Epidermal melanocyte (primary cell): Measurements from ENCODE around the gene MPRIP.
A peak's percentile ranks its signal among the peaks of the same experiment; 100 is the strongest.
"Not testable (repeated sequence)": the region's sequence is repeated elsewhere in the genome, so short reads cannot be mapped to it uniquely, and the experiment has no call there.

Source experiments
- DNase-seq: peaks from one replicate; pipeline ENCODE4 v3.0.0; 2011; ENCODE audit warnings: low spot score; ENCODE audit not compliant: insufficient read length

Gene MPRIP

GRCh38 chr17:17013828-17014747, 28.2 kb upstream of the MPRIP start:
- not testable (repeated sequence) for DNase-seq

GRCh38 chr17:17014748-17015124, 27.5 kb upstream of the MPRIP start:
- not testable (repeated sequence) for DNase-seq

- DNase-seq, result no peak
Measured at GRCh38 chr17:17015230-17015629, 27.0 kb upstream of the MPRIP start.

- DNase-seq, result not testable (repeated sequence)
Measured at GRCh38 chr17:17016199-17017197, 25.8 kb upstream of the MPRIP start.

- DNase-seq, result no peak
Measured at GRCh38 chr17:17017343-17018014, 24.8 kb upstream of the MPRIP start.

- no peak for DNase-seq
Measured at GRCh38 chr17:17018021-17018441, 24.2 kb upstream of the MPRIP start.

- DNase-seq, result no peak
Measured at GRCh38 chr17:17018612-17019429, 23.4 kb upstream of the MPRIP start.

- no peak for DNase-seq
Measured at GRCh38 chr17:17019430-17019762, 22.9 kb upstream of the MPRIP start.

- no peak for DNase-seq
Measured at GRCh38 chr17:17019891-17020456, 22.3 kb upstream of the MPRIP start.

GRCh38 chr17:17020821-17021193, 21.4 kb upstream of the MPRIP start:
- no peak for DNase-seq

- DNase-seq, result no peak
Measured at GRCh38 chr17:17021194-17021863, 20.9 kb upstream of the MPRIP start.

- DNase-seq, result no peak
Measured at GRCh38 chr17:17022011-17022410, 20.2 kb upstream of the MPRIP start.

- DNase-seq, result no peak
Measured at GRCh38 chr17:17022456-17022855, 19.8 kb upstream of the MPRIP start.

GRCh38 chr17:17024778-17025300, 17.4 kb upstream of the MPRIP start:
- no peak for DNase-seq

GRCh38 chr17:17025621-17026020, 16.6 kb upstream of the MPRIP start:
- no peak for DNase-seq

- DNase-seq, result no peak
Measured at GRCh38 chr17:17026163-17026562, 16.1 kb upstream of the MPRIP start.

- DNase-seq, result no peak
Measured at GRCh38 chr17:17027442-17028058, 14.7 kb upstream of the MPRIP start.

- peak; percentile 67 for DNase-seq
Measured at GRCh38 chr17:17028059-17028877, 14.0 kb upstream of the MPRIP start.
